SIG-M5 (cell line): ENCODE results near the gene SYT3.

ENCODE experiments used
- DNase-seq: peaks from one replicate; lab custom pipeline; 2025; lab: John Stamatoyannopoulos, UW

SYT3 gene, protein sequence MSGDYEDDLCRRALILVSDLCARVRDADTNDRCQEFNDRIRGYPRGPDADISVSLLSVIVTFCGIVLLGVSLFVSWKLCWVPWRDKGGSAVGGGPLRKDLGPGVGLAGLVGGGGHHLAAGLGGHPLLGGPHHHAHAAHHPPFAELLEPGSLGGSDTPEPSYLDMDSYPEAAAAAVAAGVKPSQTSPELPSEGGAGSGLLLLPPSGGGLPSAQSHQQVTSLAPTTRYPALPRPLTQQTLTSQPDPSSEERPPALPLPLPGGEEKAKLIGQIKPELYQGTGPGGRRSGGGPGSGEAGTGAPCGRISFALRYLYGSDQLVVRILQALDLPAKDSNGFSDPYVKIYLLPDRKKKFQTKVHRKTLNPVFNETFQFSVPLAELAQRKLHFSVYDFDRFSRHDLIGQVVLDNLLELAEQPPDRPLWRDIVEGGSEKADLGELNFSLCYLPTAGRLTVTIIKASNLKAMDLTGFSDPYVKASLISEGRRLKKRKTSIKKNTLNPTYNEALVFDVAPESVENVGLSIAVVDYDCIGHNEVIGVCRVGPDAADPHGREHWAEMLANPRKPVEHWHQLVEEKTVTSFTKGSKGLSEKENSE

DNA sequence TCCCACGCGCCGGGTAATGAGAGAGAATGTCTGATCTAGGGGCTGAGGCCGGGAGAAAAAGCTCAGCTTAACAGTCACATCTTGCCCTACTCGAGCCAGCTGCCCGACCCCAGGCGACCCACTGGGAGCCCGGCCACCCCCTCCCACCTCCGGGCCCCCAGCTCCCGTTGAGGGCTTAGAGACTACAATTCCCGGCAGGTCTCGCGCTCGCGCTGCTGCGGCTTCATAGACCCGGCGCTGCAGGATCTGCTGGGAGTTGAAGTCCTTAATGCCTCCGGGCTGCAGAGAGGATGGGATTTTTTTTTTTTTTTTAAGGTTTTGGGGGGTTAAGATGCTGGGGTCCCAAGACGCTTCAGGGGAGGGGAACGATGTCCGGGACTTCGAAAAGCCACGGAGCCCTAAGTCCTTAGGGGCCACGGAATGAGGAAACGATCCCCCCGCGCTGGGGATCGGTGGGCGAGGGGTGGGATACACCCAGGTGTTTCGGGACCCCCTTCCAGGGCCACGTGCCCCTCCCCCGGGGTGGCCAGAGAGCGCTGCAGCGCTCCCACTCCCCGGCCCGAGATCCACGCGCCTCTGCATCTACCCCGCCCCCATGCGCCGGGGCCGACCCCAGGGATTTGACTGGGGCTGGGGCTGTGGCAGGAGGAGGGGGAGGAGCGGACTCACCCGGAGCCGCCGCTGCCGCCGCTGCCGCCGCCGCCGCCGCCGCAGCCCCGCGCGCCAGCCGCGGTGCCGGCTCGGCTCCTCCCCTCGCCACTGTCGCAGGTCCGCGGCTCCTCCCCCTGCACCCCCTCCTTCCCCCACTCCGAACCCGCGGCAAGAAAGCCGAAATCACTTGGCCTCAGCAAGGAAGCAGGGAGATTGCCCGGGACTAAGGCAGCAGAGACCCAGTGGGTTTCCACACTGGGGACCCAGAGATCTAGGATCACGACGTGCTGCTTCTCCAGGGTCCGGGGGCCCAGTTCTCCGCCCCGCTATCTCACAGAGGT lies at the start of gene SYT3:
TSS of gene SYT3 (minus strand) at position 761 of the 992 bp plus-strand sequence. CDS start 2,470 bp downstream, outside the sequence.
- DNase-seq, result no peak

DNA sequence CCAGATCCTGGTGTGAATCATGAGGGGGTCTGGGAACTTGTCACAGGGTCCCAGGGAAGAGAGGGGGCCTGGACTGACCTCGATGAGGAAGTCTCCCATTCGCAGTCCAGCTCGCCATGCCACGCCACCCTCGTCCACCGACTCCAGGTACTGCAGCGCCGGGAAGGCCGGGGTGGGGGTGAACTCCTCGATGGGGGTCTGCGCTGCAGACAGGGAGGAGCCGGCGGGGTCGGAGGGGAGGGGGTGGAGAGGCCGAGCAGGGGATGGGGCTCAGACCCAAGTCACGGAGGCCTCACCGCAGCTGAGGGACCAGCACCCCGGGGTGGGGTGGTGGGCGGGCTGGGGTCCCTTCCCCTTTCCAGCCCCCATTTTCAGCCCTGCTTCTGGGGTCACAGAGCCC lies 49.1 kb upstream of the SYT3 start:
- no peak for DNase-seq

DNA sequence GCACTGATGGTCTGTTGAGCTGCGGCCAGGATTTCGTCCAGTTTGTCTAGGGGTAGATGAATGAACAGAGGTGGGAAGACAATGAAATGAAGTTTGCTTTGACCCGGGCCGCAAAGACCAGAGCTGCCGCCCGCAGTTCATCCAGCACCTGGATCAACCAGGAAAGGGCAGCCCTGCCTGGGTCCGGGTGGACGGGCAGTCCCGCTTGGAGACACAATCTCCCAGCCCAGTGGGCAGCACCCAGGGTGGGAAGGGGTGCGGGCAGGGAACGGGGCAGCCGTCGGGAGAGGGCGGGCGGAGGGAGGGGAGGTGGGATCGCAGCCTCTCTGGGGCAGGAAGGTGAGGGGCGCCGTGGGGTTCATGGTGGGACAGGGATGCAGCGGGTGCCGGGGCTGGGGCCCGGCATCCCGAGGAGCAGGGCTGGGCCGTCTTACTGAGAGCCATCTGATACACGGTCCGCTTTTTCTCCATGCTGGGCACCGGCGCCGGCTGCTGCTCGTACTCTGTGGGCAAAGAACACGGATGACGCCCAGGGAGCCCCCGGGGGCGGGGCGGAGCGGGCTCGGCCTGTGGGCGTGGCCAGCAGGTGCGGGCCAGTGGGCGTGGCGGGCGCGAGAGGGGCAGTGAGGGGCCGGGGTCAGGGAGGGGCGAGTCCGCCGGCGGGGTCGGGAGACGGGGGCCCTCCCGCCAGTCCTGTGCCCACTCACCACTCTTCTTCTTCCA lies 46.8 kb upstream of the SYT3 start:
- DNase-seq, result no peak

DNA sequence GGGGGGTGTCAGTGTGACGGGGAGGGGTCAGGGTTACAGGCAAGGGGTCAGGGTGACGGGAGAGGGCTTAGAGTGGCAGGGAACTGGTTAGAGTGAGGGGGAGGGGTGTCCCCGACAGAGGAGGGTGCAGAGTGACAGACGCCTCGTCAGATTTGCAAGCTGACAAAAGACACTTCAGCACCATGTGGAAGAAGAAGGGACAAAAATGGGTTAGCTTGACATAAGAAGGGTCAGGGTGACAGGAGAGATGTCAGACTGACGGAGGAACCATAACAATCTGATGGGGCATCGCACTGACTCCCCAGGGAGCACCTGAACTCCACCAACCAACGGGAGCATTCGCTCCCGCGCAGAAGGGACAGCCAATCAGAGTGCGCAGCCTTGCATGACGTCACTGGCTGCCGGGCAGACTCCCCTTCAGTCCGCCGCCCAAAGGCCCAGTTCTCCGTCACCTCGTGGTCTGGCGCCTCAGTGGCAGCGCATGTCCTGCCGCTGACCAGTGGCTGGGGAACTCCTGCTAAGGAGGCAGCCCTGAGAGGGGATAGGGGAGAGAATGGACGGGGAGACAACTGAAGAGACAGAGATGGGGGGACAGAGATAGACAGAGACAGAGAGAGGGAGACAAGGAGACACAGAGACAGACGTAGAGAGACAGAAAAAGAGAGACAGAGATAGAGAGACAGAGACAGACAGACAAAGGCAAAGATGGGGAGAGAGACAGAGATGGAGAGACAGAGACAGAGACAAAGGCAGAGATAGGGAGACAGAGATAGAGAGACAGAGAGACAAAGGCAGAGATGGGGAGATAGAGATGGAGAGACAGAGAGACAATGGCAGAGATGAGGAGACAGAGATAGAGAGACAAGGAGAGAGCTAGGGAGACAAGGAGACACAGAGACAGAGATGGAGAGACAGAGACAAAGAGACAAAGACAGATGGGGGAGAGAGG lies 39.8 kb upstream of the SYT3 start:
- DNase-seq, result no peak

DNA sequence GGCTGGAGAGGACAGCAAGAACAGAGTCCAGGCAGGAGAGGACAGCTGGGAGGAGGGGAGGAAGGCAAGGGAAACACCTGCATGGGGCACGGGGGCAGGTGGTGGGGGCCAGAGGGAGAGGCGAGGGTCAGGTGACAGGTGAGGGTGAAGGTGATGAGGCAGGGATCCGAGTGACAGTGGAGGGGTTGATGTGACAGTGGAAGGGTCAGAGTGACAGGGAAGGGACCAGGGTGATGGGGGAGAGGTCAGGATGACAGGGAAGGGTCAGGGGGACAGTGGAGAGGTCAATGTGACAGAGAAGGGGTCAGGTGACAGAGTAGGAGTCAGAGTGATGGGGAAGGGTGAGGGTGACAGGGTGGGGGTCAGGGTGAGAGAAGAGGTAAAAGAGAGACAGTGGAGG lies 38.6 kb upstream of the SYT3 start:
- no peak for DNase-seq

DNA sequence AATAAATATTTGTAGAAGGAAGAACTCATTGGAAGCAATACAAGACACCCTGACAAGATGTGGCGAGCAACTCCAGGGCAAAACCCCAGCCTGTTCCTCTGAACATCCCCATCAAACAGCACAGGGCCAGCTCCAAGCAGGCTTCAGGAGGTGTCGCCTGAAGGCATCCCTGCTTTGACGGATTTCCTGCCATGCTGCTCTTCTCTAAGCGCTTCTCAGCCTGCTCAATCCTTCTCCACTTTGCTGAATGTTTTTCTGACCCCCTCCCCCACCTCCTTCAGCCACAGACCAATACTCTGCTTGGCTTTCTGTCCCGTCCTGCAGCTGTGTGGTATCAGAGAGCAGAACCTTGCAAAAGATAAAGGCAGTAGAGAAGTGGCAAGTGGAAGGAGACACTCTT lies 38.0 kb upstream of the SYT3 start:
- no peak for DNase-seq

DNA sequence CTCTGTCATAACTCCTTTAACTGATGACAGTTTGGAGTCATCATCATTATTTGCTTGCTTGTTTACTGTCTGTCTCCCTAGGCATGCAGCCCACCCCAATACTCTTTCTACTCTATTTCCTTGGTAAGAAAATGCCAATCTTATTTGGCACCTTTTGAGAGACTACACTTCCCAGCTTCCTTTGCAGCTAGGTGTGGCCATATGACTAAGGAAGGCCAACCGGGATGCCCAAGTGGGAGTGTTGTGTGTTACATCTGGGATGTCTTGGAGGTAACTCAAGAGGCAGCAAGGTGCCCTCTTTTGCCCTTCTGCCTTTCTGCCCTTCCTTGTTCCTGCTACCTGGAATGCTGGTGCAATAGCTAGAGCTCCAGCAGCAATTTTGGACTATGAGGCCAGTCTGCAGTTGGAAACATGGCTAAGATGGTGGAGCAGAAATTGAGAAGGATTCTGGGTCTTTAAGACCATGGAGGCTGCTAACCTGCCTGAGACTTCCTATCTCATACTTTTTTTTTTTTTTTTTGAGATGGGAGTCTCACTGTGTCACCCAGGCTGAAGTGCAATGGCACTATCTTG lies 37.0 kb upstream of the SYT3 start:
- DNase-seq, result no peak

DNA sequence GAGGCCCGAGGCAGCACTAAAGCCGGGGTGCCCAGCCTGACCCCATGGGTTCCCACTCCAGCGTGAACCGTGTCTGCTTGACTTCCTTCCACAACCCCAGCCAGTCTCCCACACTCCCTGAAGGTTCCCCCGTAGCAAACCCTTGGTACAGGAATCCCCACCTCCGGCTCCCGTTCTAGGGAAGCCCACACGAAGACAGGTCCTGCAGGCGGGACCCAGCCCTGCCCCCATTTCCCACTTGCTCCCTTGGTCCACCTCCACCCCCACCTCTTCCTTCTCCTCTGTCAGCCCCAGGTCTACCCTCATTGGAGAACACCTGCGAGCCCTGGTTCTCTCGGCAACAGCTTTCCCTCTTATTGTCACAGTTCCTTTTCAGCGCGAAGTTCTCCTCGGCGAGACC lies 33.4 kb upstream of the SYT3 start:
- DNase-seq, result no peak

DNA sequence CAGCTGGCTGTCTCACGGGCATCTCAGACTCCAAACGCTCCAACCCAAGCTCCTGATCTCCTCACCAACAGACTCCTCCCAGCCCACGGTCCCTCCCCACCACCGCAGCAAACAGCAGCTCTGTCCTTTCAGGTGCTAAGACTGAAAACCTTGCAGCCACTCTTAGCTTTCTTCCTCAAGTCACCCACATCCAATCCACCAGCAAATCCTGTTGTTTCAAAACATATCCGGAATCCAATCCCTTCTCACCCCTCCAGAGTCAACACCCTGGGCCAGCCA lies 30.4 kb upstream of the SYT3 start:
- DNase-seq, result no peak

DNA sequence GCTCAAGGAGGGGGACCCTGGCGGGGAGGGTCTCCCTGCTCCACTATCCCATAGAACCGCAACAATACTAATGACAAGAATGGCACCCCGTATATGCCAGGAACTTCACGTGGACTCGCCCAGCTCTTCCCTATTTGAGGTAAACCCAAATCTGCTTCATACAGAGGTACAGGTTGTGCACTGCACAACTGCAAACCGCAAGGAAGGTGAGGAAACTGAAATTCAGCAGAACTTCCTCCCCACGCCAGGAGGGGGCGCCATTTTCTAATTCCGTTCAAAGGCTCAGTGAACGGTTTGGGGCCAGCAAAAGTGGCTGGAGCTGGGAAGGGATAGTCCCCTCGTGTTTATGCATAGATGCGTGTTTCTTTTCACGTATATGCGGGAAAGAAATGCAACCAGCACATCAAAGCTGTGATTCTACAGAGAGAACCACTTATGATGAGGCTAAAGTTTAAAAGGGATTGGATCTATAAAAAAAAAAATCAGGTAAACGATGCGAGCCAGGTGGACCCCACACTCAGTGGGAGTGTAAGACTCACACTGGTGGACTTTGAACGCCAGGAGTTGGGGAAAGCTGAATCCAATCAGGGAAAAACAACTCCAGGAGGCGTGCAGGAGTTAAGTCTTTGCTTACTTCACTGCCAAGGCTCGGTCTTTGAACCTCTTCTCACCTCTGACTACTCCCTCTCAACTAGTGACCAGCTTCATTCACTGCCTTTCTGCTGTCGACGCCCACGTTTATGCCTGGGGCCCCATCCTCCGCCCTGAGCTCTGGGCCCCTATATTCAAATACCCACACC lies 29.8 kb upstream of the SYT3 start:
- DNase-seq, result no peak

DNA sequence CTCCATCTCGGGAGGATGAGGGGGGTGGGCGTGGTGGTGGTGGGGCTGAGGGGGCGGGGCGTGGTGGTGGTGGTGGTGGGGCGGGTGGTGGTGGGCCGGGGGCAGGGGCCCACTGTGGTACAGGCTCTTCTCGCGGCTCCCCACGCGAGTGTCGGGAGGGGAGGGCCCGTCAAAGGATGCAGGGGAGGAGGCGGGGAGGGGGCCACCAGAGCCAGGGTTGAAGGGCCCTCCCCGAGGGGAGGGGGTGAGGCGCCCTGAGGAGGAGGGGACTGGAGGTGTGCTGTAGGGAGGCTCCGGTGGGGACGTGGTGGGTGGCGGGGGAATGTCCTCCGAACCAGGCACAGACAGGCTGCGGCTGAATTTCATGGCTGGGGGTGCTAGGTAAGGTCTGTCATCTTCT lies 29.2 kb upstream of the SYT3 start:
- no peak for DNase-seq

DNA sequence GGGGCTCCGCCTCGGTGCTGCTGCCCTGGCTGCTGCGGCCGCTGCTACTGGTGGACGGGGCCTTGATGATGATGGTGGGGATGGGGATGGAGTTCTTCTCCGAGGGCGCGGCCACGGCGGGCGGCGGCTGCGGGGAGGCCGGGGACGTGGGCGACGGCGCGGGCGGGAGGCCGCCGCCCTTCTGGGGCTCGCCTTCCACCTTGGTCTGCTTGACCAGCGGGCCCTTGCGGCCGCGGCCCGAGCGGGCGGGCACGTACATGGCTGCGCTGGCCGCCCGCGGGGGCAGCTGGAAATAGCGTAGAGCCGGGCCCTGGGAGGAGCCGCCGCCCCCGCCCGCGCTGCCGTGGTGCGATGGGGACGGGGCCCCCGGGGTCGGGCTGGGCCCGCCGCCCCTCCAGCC lies 28.7 kb upstream of the SYT3 start:
- no peak for DNase-seq

DNA sequence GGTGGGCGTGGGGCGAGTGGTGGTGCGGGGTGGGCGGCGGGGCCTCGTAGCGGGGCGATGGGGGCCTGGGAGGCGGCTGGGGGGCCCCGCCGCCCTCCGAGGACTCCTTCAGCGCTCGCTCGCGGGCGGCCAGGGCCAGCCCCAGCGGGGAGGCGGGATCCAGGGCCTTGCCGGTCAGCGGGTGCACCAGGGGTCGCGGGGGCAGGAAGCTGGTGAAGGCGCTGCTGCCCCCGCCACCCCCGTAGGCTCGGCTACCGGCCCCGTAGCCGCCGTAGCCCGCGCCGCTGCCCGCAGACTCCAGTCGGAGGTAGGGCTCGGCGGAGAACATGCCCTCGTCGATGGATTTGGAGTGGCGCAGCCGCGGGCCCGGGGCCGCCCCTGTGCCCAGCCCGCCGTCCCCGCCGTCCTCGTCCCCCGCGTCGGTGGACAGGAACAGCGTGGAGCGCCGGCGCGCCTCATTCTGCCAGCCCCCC lies 28.1 kb upstream of the SYT3 start:
- DNase-seq, result no peak

DNA sequence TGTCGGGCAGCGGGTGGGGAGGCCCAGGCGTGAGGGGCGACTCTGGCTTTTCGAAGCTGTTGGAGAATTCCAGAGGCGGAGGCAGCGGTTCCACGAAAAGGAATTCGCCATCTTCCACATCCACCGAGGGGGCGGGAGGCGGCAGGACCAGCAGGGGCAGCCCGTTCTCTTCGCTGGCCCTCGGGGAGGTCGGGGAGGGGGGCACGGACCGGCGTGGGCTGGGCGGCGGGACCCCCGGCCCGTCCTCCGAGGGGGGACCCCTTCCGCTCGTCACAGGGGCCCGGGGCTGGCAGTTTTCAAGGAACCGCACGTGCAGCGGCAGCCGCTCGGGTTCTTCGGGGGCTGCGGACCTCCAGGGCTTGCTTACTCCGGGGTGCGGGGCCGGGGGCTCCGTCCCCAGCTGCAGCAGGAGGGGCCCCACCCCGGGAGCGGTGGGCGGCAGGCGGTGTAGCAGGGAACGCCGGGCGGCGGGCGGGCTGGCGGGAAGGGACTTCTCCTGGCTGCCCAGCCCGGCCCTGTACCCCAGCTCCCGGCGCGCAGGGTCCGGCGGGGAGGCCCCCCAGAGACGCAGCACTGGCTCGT lies 27.6 kb upstream of the SYT3 start:
- no peak for DNase-seq

DNA sequence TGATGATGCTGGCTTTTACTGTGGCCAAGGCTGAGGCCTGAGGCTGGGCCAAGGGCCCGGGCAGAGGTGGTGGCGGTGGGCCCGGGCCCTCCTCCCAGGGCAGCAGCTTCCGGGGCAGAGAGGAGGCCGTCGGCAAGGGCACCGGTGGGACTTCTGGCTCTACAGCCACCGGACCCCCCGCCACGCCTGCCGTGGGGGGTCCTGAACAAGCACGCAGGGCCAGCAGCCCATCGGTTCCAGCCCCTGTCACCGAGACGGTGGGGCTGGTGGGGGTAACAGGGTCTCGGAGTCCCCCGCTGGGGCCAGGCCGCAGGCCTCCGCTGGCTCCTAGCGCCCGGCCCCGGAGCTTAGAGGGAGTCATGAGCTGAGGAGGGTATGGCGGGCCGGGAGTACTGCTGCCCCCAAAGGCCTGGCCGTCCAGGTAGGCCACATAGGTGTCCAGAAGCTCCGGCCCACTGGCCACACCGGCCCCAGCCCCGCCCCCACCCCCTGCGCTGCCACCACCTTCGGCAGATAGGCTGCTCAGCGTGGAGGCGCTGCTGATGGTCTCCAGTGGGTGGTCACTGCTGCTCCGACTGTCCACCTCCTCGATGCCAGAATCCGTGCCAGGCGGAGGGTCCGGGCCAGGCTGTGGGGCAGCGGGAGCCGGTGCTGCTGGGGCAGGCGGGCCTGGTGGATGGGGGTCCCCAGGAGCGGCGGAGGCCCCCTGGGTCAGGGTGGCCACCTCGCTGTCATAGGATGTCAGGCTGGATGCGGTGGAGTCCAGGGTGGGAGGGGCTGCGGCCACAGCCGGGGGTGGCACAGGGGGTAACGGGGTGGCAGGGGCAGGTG lies 26.9 kb upstream of the SYT3 start:
- DNase-seq, result no peak

DNA sequence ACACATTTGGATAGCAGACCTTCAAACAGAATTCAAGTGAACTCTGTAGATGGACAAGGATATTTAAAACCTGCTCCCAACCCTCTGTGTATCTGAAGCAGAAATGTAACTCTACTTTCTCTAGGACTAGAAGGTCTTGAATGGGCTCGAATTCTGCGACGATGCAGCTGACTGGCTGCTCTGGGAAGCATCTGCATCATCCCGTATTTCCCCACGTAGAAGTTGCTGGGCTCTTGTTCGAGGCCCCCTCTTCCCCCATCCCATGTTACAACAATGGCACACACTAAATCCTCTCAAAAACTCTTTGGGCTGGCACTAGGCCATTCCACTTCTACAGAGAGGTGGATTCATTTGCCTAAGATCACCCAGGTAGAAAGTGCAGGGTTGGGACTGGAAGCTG lies 24.5 kb upstream of the SYT3 start:
- no peak for DNase-seq

DNA sequence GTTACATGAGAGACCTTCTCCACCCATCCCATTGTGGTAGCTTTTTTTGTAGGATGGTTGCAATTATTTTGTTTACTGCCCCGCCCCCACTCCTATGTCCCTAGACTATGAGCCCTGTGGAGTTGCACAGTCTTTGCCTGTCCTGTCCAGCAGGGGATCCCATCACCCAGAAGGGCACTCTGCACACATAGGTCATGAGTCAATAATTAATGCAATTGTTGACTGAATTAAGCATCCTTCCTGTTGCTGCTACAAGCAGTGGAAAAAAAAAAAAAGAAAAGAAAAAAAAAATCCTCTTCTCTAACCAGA lies 23.8 kb upstream of the SYT3 start:
- DNase-seq, result no peak

DNA sequence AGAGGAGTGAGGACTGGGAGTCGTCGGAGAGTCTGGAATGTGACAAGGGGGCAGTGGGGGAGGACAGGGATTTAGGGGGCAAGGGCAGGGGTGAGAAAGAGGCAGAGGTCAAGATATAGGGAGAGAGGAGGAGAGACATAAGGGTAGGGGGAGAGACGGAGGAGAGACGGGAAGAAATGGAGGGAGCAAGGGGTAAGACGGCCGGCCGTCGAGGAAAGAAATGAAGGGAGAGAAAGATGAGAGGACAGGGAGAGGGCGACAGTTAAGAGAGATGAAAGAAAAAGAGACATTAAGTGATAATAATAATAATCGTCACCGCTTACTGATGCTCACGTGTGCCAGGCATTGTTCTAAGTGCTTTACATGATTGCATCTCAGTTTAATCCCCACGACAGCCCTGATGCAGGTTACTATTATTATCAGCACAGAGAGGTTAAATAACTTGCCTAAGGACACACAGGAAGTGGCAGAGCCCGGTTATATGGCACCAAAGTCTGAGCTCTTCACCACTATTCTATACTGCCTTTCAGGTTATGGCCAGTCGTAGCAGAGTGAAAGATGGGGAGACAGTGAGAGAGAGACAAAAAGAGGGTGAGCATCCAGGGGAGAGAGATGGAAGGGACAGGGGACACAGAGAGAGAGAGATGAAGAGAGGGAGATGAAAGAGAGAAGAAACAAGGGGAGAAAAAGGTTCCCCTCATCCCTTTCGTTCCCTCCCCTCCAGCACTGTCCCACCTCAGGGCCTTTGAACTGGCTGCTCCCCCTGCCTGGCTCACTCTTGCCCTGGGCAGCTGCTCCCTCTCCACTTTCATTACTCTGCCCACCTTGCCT lies 23.2 kb upstream of the SYT3 start:
- DNase-seq, result no peak
